Breast epithelium (tissue), 4 donors: Measurements from ENCODE around the gene WWOX. TPM values are rescaled to one million over a fixed set of nuclear protein-coding genes. Genes with fewer than 3 reads are reported as not detected.
A peak's percentile ranks its signal among the peaks of the same experiment; 100 is the strongest.

Source experiments
- DNase-seq, 2 donors: peaks; one replicate each; pipeline ENCODE4 v3.0.0-alpha.2; 2019; ENCODE audit warnings: low spot score in 2 of 2
- H3K27ac ChIP-seq, 2 donors: fragments of 200-600 bp; sonication (generic) in 1 of 2; one replicate each; pipeline ENCODE4 v1.5.1; 2016 to 2019; ENCODE audit warnings: mild to moderate bottlenecking in 1 of 2
- H3K27me3 ChIP-seq, 2 donors: fragments of 200-600 bp; sonication (generic) in 1 of 2; one replicate each; pipeline versions ENCODE4 v1.5.1 to v1.6.0; 2017 to 2019; ENCODE audit warnings: control low read depth in 1 of 2, mild to moderate bottlenecking in 1 of 2
- H3K36me3 ChIP-seq: fragments of 200-600 bp; one replicate; pipeline ENCODE4 v1.5.1; 2019
- H3K4me1 ChIP-seq, 2 donors: fragments of 200-600 bp; sonication (generic); one replicate each; pipeline ENCODE4 v1.5.1; 2016 to 2019; ENCODE audit warnings: control low read depth in 1 of 2
- H3K4me3 ChIP-seq, 3 donors: fragments of 200-600 bp; sonication (generic); 1 replicate in 2 of 3; 2 replicates in 1 of 3; pipeline ENCODE4 v1.5.1; 2016 to 2019; ENCODE audit warnings: mild to moderate bottlenecking in 3 of 3, moderate library complexity in 2 of 3
- H3K9me3 ChIP-seq, 2 donors: fragments of 200-600 bp; sonication (generic) in 1 of 2; one replicate each; pipeline ENCODE4 v1.5.1; 2016 to 2019; ENCODE audit warnings: control low read depth in 1 of 2
- POLR2A ChIP-seq: fragments of 450-650 bp; IDR thresholded peaks from one replicate; pipeline ENCODE4 v1.6.1; 2016; ENCODE audit warnings: antibody characterized with exemption, mild to moderate bottlenecking, moderate library complexity
- POLR2AphosphoS5 ChIP-seq, 3 donors: sonication (generic); formaldehyde crosslinking; IDR thresholded peaks; one replicate each; pipeline ENCODE4 v1.6.1; 2017; ENCODE audit warnings: antibody characterized with exemption in 3 of 3
- intact Hi-C: fragments of 100-400 bp; cut with DNase I; formaldehyde crosslinking; loops from one replicate; pipeline ENCODE4 v1.15.1; 2023; ENCODE audit warnings: low total_unique reads
- total RNA-seq, 3 donors: library from RNA; depleted of rRNA; stranded (reverse); fragments of >200 nt; gene quantifications; one replicate each; pipeline ENCODE4 v1.1.0, GENCODE V29; 2016
- TF ChIP-seq, protein P1 (sequence below), 3 donors: fragments of 450-650 bp; IDR thresholded peaks; one replicate each; pipeline ENCODE4 v1.5.1; 2016 to 2017; ENCODE audit warnings: antibody characterized with exemption in 3 of 3, mild to moderate bottlenecking in 3 of 3, moderate library complexity in 3 of 3

The WWOX gene
- total RNA-seq, 3 donors from 2014 or later: 42.9 to 73.6 (median 43.4) TPM

DNA sequence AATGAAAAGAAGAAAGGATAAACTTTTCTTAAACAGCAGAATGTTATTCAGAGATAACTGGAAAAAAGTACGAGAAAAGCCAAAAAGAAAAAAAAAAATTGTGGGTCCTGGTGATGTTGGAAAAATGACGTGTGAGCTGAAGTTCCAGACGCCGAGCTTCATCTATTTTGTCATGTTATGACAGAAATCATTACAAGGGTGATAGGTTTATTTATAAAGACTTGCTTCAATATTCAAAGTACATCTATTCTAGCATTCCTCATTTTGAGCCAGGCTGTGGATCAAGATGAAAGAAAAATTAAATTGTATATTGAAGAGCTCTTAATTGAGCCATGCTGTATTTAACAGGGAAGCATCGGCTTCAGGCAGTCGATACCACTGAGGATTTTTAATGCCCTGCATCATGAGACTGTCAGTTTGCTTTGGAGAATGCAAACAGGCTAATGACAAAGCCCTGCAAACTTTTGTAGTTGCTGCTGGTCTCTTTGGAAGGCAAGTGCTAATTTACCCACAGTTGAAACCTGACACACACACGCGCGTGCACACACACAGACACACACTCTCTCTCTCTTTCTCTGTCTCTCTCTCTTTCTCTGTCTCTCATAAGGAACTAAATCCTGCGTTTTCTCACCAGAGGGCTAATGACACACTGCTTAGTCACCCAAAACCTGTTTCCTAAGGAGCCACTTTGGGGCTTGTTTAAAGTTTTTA is 110.7 kb downstream of the WWOX start:
- no peaks in the 10 kb centered on the region for H3K36me3 ChIP-seq
- no peaks in the 10 kb centered on the region for H3K27me3 ChIP-seq
- H3K4me1 ChIP-seq: peaks cover 0 to 10% of the 10 kb centered on the region in 2 donors
- no peak overlapping the region for H3K4me3 ChIP-seq
- TF ChIP-seq POLR2AphosphoS5 (IDR thresholded peaks at IDR 0.05) (no peak), POLR2A (no peak)
- TF ChIP-seq, protein P1, sequence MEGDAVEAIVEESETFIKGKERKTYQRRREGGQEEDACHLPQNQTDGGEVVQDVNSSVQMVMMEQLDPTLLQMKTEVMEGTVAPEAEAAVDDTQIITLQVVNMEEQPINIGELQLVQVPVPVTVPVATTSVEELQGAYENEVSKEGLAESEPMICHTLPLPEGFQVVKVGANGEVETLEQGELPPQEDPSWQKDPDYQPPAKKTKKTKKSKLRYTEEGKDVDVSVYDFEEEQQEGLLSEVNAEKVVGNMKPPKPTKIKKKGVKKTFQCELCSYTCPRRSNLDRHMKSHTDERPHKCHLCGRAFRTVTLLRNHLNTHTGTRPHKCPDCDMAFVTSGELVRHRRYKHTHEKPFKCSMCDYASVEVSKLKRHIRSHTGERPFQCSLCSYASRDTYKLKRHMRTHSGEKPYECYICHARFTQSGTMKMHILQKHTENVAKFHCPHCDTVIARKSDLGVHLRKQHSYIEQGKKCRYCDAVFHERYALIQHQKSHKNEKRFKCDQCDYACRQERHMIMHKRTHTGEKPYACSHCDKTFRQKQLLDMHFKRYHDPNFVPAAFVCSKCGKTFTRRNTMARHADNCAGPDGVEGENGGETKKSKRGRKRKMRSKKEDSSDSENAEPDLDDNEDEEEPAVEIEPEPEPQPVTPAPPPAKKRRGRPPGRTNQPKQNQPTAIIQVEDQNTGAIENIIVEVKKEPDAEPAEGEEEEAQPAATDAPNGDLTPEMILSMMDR (IDR thresholded peaks at IDR 0.05): no peak
- DNase-seq: no peak
- H3K27ac ChIP-seq: peak overlapping the region in 1 of 2 donors; percentile 73
- intact Hi-C loops: no loop called here
- no peaks in the 10 kb centered on the region for H3K9me3 ChIP-seq

DNA sequence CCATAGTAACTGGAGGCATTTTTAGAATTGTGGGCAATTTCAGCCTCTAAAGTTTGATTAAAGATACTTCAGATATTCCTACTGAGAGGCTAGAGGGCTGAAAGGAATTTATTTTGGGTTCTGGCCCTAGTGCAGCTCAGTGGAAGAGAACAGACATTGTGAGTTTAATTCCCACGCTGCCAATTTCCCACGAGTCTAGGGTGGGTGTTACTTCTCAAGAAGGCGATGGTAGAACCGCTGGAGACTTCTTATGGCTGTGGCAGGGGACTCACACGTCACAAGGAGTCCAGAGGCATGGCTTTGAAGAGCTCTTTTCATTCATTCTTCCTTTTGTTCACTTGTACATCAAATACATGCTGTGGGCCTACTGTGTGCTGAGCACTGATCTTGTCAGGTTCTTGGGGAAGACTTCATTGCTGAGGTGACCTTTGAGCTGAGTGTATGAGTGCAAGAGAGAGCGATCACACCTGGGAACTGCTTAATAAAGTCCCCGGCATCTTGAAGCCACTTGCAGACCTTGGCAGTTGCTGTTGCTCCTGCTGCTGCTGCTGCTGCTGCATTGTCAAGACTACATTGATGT is 111.7 kb downstream of the WWOX start:
- Histone ChIP-seq H3K9me3 (no peaks in the 10 kb centered on the region), H3K27me3 (no peaks in the 10 kb centered on the region), H3K36me3 (no peaks in the 10 kb centered on the region), H3K4me1 (peaks cover 0 to 10% of the 10 kb centered on the region in 2 donors), H3K4me3 (no peak overlapping the region), H3K27ac (peak overlapping the region in 1 of 2 donors; percentile 73)
- no peak for DNase-seq
- intact Hi-C loops: no loop called here
- TF ChIP-seq POLR2A: no peak
- TF ChIP-seq, protein P1 (IDR thresholded peaks at IDR 0.05): no peak
- TF ChIP-seq POLR2AphosphoS5 (IDR thresholded peaks at IDR 0.05): no peak

DNA sequence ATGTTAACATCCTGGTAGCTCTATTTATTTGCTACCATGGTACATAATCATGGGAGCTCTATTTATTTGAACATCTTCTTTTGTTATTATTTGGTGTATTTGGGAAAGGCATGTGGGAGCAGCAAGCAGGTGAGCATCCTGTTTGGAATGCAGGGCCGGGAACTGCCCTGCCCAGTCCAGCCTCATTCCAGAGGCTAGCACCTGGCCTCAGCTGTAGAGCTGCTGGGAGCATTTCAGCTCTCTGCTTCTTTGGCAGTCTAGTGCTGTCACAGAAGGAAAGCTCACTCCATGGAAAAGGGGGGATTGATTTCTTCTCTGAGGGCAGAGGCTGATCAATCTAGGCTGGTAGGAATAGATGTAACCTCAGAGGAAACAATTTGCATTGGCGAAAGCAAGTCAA is 112.5 kb downstream of the WWOX start:
- no peaks in the 10 kb centered on the region for H3K27me3 ChIP-seq
- intact Hi-C loops: no loop called here
- H3K27ac ChIP-seq: peak overlapping the region; percentile 62 to 73
- no peak for TF ChIP-seq POLR2A
- TF ChIP-seq, protein P1 (IDR thresholded peaks at IDR 0.05): no peak
- TF ChIP-seq POLR2AphosphoS5 (IDR thresholded peaks at IDR 0.05): peak in 1 of 3 donors; percentile 70
- no peaks in the 10 kb centered on the region for H3K36me3 ChIP-seq
- H3K4me3 ChIP-seq: no peak overlapping the region
- peak; percentile 73 to 76 for DNase-seq
- H3K4me1 ChIP-seq: peaks cover 0 to 10% of the 10 kb centered on the region in 2 donors
- no peaks in the 10 kb centered on the region for H3K9me3 ChIP-seq

DNA sequence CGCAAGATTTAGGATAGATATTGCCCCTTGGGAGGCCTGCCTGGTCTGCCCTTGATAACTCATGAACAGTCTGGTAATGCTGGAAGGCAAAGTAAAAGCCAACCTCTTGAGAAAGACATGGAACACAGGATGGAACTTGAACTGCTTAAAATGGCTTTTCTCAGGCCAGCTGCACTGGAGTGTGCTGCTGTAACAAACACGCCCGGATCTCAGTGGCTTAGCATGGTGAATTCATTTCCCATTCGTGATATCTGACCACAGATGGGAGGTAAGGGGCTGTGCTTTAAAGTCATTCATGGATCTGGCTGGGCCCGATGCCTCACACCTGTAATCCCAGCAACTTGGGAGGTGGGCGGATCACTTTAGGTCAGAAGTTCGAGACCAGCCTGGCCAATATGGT is 113.2 kb downstream of the WWOX start:
- intact Hi-C loops: no loop called here
- DNase-seq: no peak
- no peaks in the 10 kb centered on the region for H3K27me3 ChIP-seq
- no peak overlapping the region for H3K4me3 ChIP-seq
- no peaks in the 10 kb centered on the region for H3K9me3 ChIP-seq
- peak overlapping the region; percentile 62 to 73 for H3K27ac ChIP-seq
- H3K36me3 ChIP-seq: no peaks in the 10 kb centered on the region
- TF ChIP-seq, protein P1 (IDR thresholded peaks at IDR 0.05): no peak
- no peak for TF ChIP-seq POLR2A
- no peak for TF ChIP-seq POLR2AphosphoS5 (IDR thresholded peaks at IDR 0.05)
- peaks cover 0 to 10% of the 10 kb centered on the region in 2 donors for H3K4me1 ChIP-seq

DNA sequence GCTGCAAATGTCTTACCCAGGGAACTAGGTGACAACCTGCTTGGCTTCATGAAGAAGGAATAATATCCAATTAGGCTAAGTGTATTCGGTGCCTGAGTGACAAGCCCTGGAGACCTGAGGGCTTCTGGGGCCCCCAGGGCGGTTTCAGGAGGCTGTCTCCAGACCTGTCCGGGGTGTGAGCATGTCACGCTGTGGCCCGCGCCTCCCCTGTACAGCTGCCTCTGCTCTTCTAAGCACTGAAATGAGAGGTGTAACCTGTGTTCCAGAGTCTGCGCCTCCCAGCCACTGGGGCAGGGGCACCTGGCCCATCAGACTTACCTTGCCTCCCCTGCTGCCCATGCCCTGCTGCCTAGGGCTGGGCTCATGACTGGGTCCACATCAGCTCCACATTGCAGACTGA is 114.3 kb downstream of the WWOX start:
- Histone ChIP-seq H3K36me3 (no peaks in the 10 kb centered on the region), H3K27me3 (no peaks in the 10 kb centered on the region), H3K4me1 (peaks cover 0 to 10% of the 10 kb centered on the region in 2 donors), H3K27ac (no peak overlapping the region), H3K4me3 (no peak overlapping the region), H3K9me3 (no peaks in the 10 kb centered on the region)
- intact Hi-C loops: no loop called here
- DNase-seq: no peak
- TF ChIP-seq, protein P1 (IDR thresholded peaks at IDR 0.05): no peak
- no peak for TF ChIP-seq POLR2AphosphoS5 (IDR thresholded peaks at IDR 0.05)
- no peak for TF ChIP-seq POLR2A
